Central memory CD4-positive, alpha-beta T cell (primary cell): ENCODE measurements around the gene RPTOR.

Source experiments
- DNase-seq: peaks from one replicate; pipeline ENCODE4 v3.0.0; 2022

Gene RPTOR

DNA sequence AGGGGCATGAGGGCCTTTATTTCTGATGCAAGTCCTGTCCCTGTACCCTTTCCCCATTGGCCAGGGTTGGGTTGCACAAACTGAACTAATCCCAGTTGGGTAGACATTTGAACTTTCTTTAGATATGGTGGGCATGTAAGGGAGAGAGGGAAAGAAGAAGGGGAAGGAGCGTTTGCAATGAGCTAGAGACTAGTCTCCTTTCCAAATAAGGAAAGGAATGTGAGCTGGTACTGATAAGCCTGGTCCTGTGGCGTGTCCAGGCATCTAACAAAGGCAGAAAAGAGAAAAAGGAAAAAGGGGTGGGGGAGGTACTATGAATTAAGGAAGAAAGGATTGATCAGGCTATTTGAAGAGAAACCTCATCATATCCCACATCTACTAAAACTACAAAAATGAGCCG, 467.3 kb downstream of the RPTOR start:
- no peak for DNase-seq

DNA sequence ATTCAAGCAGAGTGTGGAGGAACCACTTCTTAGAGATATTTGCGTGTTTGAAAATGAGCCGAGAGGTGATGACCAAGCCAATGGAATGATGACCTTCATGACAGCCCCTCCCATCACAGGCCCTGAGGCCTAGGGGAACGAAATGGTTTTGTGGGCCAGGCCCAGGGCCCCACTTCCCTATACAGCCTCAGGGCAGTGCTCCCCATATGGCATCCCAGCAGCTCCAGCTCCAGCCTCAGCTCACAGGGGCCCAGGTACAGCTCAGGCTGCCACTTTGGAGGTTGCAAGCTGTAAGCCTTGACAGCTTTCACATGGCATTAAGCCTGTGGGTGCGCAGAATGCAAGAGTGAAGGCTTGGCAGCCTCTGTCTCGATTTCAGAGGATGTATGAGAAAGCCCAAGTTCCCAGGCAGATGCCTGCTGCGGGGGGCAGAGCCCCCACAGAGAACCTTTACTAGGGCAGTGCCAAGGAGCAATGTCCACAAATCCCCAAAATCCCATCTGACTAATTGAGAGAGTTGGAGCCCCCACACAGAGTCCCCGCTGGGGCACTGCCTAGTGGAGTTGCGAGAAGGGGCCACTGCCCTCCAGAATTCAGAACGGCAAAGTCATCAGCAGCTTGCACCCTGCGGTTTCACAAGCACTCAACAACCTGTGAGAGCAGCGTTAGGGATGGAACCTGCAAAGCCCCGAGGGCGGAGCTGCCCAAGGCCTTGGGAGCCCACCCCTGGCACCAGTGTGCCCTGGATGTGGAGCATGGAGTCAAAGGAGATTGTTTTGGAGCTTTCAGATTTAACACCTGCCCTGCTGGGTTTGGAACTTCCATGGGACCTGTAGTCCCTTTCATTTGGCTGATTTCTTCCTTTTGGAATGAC, 468.2 kb downstream of the RPTOR start:
- no peak for DNase-seq

DNA sequence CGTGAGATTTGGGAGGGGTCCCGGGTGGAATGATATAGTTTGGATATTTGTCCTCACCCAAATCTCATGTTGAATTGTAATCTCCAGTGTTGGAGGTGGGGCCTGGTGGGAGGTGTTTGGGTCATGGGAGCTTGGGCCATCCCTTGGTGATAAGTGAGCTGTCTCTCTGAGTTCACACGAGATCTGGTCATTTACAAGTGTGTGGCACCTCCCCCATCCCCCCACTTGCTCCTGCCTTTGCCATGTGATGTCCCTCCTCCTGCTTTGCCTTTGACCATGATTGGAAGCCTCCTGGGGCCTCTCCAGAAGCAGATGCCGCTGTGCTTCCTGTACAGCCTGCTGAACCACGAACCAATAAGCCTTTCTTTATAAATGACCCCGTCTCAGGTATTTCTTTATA, 469.0 kb downstream of the RPTOR start:
- no peak for DNase-seq

DNA sequence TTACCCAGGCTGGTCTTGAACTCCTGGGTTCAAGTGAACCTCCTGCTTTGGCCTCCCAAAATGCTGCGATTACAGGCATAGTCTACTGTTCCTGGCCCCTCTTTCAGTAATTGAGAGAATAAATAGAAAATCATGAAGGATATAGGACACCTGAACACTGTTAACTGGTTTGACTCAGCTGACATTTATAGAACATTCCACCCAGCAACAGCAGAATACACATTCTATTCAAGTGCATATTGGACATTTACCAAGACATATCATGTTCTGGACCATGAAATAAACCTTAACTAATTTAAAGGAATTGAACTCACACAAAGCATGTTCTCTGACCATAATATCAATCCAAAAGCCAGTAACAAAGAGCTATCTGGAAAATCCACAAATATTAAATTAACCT, 470.5 kb downstream of the RPTOR start:
- no peak for DNase-seq
